ENCODE results near the gene PRF1.

DNA sequence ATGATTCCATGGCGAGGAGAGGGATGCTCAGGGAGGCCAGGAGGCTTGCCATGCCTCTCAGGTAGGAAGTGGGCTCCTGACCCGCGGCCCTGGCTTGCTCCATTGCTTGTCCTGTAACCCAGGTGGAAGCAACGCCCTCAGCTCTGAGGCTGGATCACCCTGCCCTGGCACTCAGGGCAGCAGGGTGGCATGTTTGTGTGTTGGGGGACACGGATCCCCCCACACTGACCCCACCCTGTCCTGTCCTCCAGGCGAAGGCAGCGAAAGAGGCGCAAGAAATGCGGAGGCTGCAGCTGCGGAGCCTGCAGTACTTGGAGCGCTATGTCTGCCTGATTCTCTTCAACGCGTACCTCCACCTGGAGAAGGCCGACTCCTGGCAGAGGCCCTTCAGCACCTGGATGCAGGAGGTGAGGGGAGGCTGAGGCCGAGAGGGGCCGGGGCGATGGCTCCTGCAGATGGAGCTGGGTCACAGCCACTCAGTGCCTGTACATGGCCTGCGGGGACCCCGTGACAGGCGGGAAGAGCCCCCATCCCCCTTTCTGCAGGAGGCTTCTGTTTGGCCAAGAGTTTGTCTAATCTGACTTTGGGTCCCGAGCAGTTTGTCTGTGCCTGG lies 38.3 kb downstream of the PRF1 start:
- TF ChIP-seq FOXA1 (IDR thresholded peaks at IDR 0.05), result no peak
- TF ChIP-seq, protein P1, sequence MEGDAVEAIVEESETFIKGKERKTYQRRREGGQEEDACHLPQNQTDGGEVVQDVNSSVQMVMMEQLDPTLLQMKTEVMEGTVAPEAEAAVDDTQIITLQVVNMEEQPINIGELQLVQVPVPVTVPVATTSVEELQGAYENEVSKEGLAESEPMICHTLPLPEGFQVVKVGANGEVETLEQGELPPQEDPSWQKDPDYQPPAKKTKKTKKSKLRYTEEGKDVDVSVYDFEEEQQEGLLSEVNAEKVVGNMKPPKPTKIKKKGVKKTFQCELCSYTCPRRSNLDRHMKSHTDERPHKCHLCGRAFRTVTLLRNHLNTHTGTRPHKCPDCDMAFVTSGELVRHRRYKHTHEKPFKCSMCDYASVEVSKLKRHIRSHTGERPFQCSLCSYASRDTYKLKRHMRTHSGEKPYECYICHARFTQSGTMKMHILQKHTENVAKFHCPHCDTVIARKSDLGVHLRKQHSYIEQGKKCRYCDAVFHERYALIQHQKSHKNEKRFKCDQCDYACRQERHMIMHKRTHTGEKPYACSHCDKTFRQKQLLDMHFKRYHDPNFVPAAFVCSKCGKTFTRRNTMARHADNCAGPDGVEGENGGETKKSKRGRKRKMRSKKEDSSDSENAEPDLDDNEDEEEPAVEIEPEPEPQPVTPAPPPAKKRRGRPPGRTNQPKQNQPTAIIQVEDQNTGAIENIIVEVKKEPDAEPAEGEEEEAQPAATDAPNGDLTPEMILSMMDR (IDR thresholded peaks at IDR 0.05; ENCODE audit: low read depth, low read length, missing input control), result no peak
- TF ChIP-seq SP1 (IDR thresholded peaks at IDR 0.05), result no peak
- no peak for TF ChIP-seq REST (IDR thresholded peaks at IDR 0.05)
- TF ChIP-seq YY1 (IDR thresholded peaks at IDR 0.05), result no peak
- no peak for TF ChIP-seq EGR1 (IDR thresholded peaks at IDR 0.05; ENCODE audit: low read depth in 2 of 2)
- no peak for TF ChIP-seq GABPA (IDR thresholded peaks at IDR 0.05 in 1 of 2, conservative IDR thresholded peaks at IDR 0.05 in 1 of 2)
- TF ChIP-seq TAF1 (conservative IDR thresholded peaks at IDR 0.05), result no peak
- TF ChIP-seq RAD21 (IDR thresholded peaks at IDR 0.05), result no peak
